ENCODE results near the gene ITPRID1. TPM values are rescaled to one million over a fixed set of nuclear protein-coding genes. Genes with fewer than 3 reads are reported as not detected.

The ITPRID1 gene
- total and polyA plus RNA-seq, 10 of the 15 experiments (the other 5 are each of a cell fraction or from before 2014, with no cell fraction given) = 0.06 TPM; not detected in 9

DNA sequence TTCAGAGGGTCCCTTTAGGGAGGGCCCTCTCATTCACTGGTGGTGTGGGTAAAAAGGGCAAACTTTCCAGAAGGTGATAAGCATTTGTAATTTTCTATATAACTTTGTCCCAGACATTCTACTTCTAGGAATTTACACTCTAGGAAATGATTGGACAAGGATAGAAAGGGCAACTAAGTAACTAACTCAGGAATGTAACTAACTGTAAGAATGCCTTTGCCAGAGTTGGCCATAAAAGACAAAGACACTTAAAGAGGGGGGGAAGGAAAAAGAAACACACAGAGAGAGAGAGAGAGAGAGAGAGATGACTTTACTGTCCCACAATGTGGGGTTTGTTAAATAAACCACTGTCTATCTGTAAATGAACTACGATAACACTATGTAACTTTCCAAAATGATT lies 38.5 kb upstream of the ITPRID1 start:
- Histone ChIP-seq H2AFZ (ENCODE audit: control insufficient read depth, low read depth, low read length) (no peak overlapping the region), H3K9me3 (replicated peaks; ENCODE audit: control insufficient read depth, insufficient read depth, low read length) (no peaks in the 10 kb centered on the region), H3K36me3 (ENCODE audit: control insufficient read depth in 2 of 2, insufficient read depth in 2 of 2, low read length in 1 of 2) (no peaks in the 10 kb centered on the region), H3K27ac (ENCODE audit: control insufficient read depth, insufficient read depth) (no peak overlapping the region), H4K20me1 (ENCODE audit: control insufficient read depth, insufficient read depth) (no peaks in the 10 kb centered on the region), H3K79me2 (ENCODE audit: control insufficient read depth, insufficient read depth, low read length) (no peaks in the 10 kb centered on the region), H3K27me3 (replicated peaks in 1 of 2; ENCODE audit: control insufficient read depth in 2 of 2, insufficient read depth in 2 of 2, low read length in 1 of 2) (no peaks in the 10 kb centered on the region; a peak in 1 of 4 replicates), H3K4me3 (no peak overlapping the region), H3K9ac (ENCODE audit: control insufficient read depth, insufficient read depth, low read length) (no peak overlapping the region), H3K4me2 (ENCODE audit: control insufficient read depth, insufficient read depth) (no peak overlapping the region), H3K4me1 (ENCODE audit: control insufficient read depth, insufficient read depth, low read length) (peaks cover 8% of the 10 kb centered on the region)
- 56% methylated on average over 1 of the region's 1 CpG for WGBS (ENCODE audit: insufficient coverage, insufficient replicate concordance, low lambda C conversion rate, missing lambda C conversion rate)
- DNase-seq (ENCODE audit: low read depth, low spot score) = no peak
- intact Hi-C loops (cut with micrococcal nuclease; ENCODE audit: unreplicated experiment) = no loop called here
- ChIA-PET CTCF (no interaction called here), SMC1A (ENCODE audit: uncharacterized antibody, unreplicated experiment) (no interaction called here), RAD21 (ENCODE audit: unreplicated experiment) (no interaction called here), POLR2A (no interaction called here)
- FAIRE-seq = no peak
- no peak for ATAC-seq
- in situ Hi-C loops (cut with MboI) = no loop called here
- TF ChIP-seq YBX1 (IDR thresholded peaks at IDR 0.05) (no peak), ZNF384 (IDR thresholded peaks at IDR 0.05; ENCODE audit: borderline replicate concordance, low read depth, low read length) (no peak), NFIC (IDR thresholded peaks at IDR 0.05; ENCODE audit: low read depth, low read length) (no peak), RB1 (IDR thresholded peaks at IDR 0.05; ENCODE audit: borderline replicate concordance) (no peak), NFXL1 (IDR thresholded peaks at IDR 0.05; ENCODE audit: borderline replicate concordance) (no peak)
- no TSS peak for BruUV-seq (replicated peaks)

DNA sequence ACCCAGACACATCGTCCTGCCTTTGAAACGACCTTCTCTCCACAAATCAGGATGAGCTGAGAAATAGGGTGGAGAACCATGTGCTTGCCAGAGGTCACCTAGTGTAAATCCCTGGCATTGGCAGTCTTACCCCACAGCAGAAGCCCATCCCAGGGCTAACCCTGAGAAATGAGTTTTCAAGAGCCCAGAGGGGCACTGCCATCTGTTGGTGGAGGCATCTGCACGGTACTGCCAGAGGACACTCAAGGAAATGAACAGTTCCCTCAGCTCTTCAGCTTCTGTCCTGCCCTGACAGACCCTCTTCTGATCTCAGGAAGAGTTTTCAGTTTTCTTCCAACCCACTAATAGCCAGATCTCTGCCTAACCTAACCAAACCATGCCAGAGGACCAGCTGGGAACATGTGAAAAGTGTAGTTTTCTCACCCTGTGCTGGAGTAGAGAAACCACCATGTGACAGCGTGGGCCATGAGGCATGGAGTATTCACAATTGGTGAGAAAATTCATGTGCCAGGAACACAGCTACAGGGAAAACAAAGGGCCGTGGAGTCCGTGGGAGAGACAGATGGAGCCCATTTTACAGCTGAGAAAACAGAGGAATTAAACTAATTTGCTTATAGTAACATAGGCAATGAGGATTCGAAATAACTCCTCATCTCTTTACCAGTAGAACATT lies 37.7 kb upstream of the ITPRID1 start:
- 8% methylated on average over 7 of the region's 7 CpGs for WGBS (ENCODE audit: insufficient coverage, insufficient replicate concordance, low lambda C conversion rate, missing lambda C conversion rate)
- intact Hi-C loops (cut with micrococcal nuclease; ENCODE audit: unreplicated experiment) = no loop called here
- TF ChIP-seq TCF12 (IDR thresholded peaks at IDR 0.05; ENCODE audit: low read depth, low read length) = no peak
- TF ChIP-seq ETV6 (conservative IDR thresholded peaks at IDR 0.05 in 1 of 2, IDR thresholded peaks at IDR 0.05 in 1 of 2; ENCODE audit: borderline replicate concordance in 1 of 2, low read depth in 1 of 2) = no peak
- TF ChIP-seq YBX1 (IDR thresholded peaks at IDR 0.05) = no peak
- no peak for TF ChIP-seq HCFC1 (IDR thresholded peaks at IDR 0.05; ENCODE audit: low read length)
- TF ChIP-seq RCOR1 (conservative IDR thresholded peaks at IDR 0.05; ENCODE audit: low read depth, low read length) = no peak
- TF ChIP-seq FOXK2 (IDR thresholded peaks at IDR 0.05) = no peak
- no peak for TF ChIP-seq TARDBP (IDR thresholded peaks at IDR 0.05; ENCODE audit: borderline replicate concordance)
- TF ChIP-seq PBX3 (IDR thresholded peaks at IDR 0.05; ENCODE audit: insufficient replicate concordance, low read depth, low read length) = no peak
- TF ChIP-seq BRCA1 (IDR thresholded peaks at IDR 0.05; ENCODE audit: low read depth, low read length) = no peak
- TF ChIP-seq KDM1A (IDR thresholded peaks at IDR 0.05; ENCODE audit: borderline replicate concordance) = no peak
- TF ChIP-seq JUNB (IDR thresholded peaks at IDR 0.05) = no peak

More for the DNA sequence above, 37.7 kb upstream of the ITPRID1 start:
- Histone ChIP-seq H4K20me1 (ENCODE audit: control insufficient read depth, insufficient read depth) (no peaks in the 10 kb centered on the region), H3K27me3 (replicated peaks in 1 of 2; ENCODE audit: control insufficient read depth in 2 of 2, insufficient read depth in 2 of 2, low read length in 1 of 2) (no peaks in the 10 kb centered on the region; a peak in 1 of 4 replicates), H3K9me3 (replicated peaks; ENCODE audit: control insufficient read depth, insufficient read depth, low read length) (no peaks in the 10 kb centered on the region), H3K36me3 (ENCODE audit: control insufficient read depth in 2 of 2, insufficient read depth in 2 of 2, low read length in 1 of 2) (no peaks in the 10 kb centered on the region), H3K79me2 (ENCODE audit: control insufficient read depth, insufficient read depth, low read length) (no peaks in the 10 kb centered on the region), H3K4me1 (ENCODE audit: control insufficient read depth, insufficient read depth, low read length) (peaks cover 8% of the 10 kb centered on the region), H2AFZ (ENCODE audit: control insufficient read depth, low read depth, low read length) (no peak overlapping the region), H3K4me2 (ENCODE audit: control insufficient read depth, insufficient read depth) (no peak overlapping the region), H3K9ac (ENCODE audit: control insufficient read depth, insufficient read depth, low read length) (no peak overlapping the region), H3K27ac (ENCODE audit: control insufficient read depth, insufficient read depth) (no peak overlapping the region), H3K4me3 (no peak overlapping the region)
- FAIRE-seq = no peak
- ChIA-PET POLR2A (no interaction called here), RAD21 (ENCODE audit: unreplicated experiment) (no interaction called here), CTCF (interaction anchor here (1.3 to 1.8 kb wide), 3 partner anchors 12 to 677 kb away, joined by 3 to 7 read pairs (median 3); no protein-coding TSS in a partner anchor), SMC1A (ENCODE audit: uncharacterized antibody, unreplicated experiment) (no interaction called here)
- no TSS peak for BruUV-seq (replicated peaks)
- no peak for DNase-seq (ENCODE audit: low read depth, low spot score)
- in situ Hi-C loops (cut with MboI) = no loop called here
- ATAC-seq = no peak
